Esophagus muscularis mucosa (tissue), 4 donors: ENCODE results near the gene ADAM33.

Experiments
- CTCF ChIP-seq, 3 experiments: fragments of 200-600 bp in 2 of 3; fragments of 450-650 bp in 1 of 3; sonication (generic) in 2 of 3; IDR thresholded peaks; one replicate each; pipeline ENCODE4 v1.5.1; 2017 to 2019; ENCODE audit warnings: antibody characterized with exemption in 3 of 3, mild to moderate bottlenecking in 2 of 3, moderate library complexity in 1 of 3
- EP300 ChIP-seq: sonication (generic); formaldehyde crosslinking; IDR thresholded peaks from one replicate; pipeline ENCODE4 v1.6.1; 2017; ENCODE audit warnings: antibody characterized with exemption
- POLR2A ChIP-seq: fragments of 450-650 bp; IDR thresholded peaks from one replicate; pipeline ENCODE4 v1.6.1; 2017; ENCODE audit warnings: antibody characterized with exemption, moderate library complexity, mild to moderate bottlenecking, low read depth
- POLR2AphosphoS5 ChIP-seq, 2 donors: sonication (generic); formaldehyde crosslinking; IDR thresholded peaks; one replicate each; pipeline ENCODE4 v1.6.1; 2017; ENCODE audit warnings: antibody characterized with exemption in 2 of 2

GRCh38 chr20:3622406-3622805 lies 59.4 kb downstream of the ADAM33 start:
- TF ChIP-seq CTCF (IDR thresholded peaks at IDR 0.05) = no peak
- TF ChIP-seq EP300 = no peak
- no peak for TF ChIP-seq POLR2A
- no peak for TF ChIP-seq POLR2AphosphoS5 (IDR thresholded peaks at IDR 0.05)
